HepG2 (cell line): ENCODE measurements around the gene FXYD1. TPM values are rescaled to one million over a fixed set of nuclear protein-coding genes. Genes with fewer than 3 reads are reported as not detected.

Experiments
- EP300 ChIP-seq, 3 experiments: sonication (generic) in 1 of 3; formaldehyde crosslinking in 1 of 3; IDR thresholded peaks; 2 replicates each; pipeline versions ENCODE4 v1.5.1 to v1.6.1; 2011 to 2020; ENCODE audit warnings: low read depth in 2 of 3, low read length in 2 of 3, borderline replicate concordance in 1 of 3, improper control_type of control experiment in 1 of 3, mild to moderate bottlenecking in 1 of 3, missing genetic modification reagents in 1 of 3, moderate library complexity in 1 of 3
- FOXA3 ChIP-seq: IDR thresholded peaks from 2 replicates; pipeline ENCODE4 v1.6.1; 2016; ENCODE audit warnings: missing genetic modification reagents, missing compliant biosample characterization
- GMEB1 ChIP-seq: sonication (generic); formaldehyde crosslinking; IDR thresholded peaks from 2 replicates; pipeline ENCODE4 v1.5.1; 2020; ENCODE audit warnings: missing genetic modification reagents, mild to moderate bottlenecking, borderline replicate concordance
- GZF1 ChIP-seq: sonication (generic); formaldehyde crosslinking; IDR thresholded peaks from 2 replicates; pipeline ENCODE4 v1.5.1; 2020; ENCODE audit warnings: mild to moderate bottlenecking, missing genetic modification reagents
- KLF12 ChIP-seq: sonication (generic); formaldehyde crosslinking; IDR thresholded peaks from 2 replicates; pipeline ENCODE4 v1.4.0; 2020; ENCODE audit warnings: missing genetic modification reagents, borderline replicate concordance
- NR2C2 ChIP-seq: sonication (generic); formaldehyde crosslinking; IDR thresholded peaks from 2 replicates; pipeline ENCODE4 v1.4.0; 2020; ENCODE audit warnings: missing genetic modification reagents, mild to moderate bottlenecking, moderate library complexity, borderline replicate concordance
- SIX1 ChIP-seq: sonication (generic); formaldehyde crosslinking; IDR thresholded peaks from 2 replicates; pipeline ENCODE4 v1.4.0; 2020; ENCODE audit warnings: missing genetic modification reagents, borderline replicate concordance
- TFE3 ChIP-seq: IDR thresholded peaks from 2 replicates; pipeline ENCODE4 v1.6.1; 2016
- ZBTB20 ChIP-seq: sonication (generic); formaldehyde crosslinking; IDR thresholded peaks from 2 replicates; pipeline ENCODE4 v1.8.1; 2023; ENCODE audit warnings: missing genetic modification reagents, low read depth, mild to moderate bottlenecking, borderline replicate concordance
- ZBTB34 ChIP-seq: sonication (generic); formaldehyde crosslinking; IDR thresholded peaks from 2 replicates; pipeline ENCODE4 v1.8.0; 2022; ENCODE audit warnings: mild to moderate bottlenecking, missing genetic modification reagents
- ZBTB38 ChIP-seq: sonication (generic); formaldehyde crosslinking; IDR thresholded peaks from 2 replicates; pipeline ENCODE4 v1.5.1; 2020; ENCODE audit warnings: mild to moderate bottlenecking, missing genetic modification reagents
- ZNF121 ChIP-seq: sonication (generic); formaldehyde crosslinking; IDR thresholded peaks from 2 replicates; pipeline ENCODE4 v1.5.0; 2020; ENCODE audit warnings: mild to moderate bottlenecking, missing genetic modification reagents
- ZNF232 ChIP-seq: sonication (generic); formaldehyde crosslinking; IDR thresholded peaks from 2 replicates; pipeline ENCODE4 v1.4.0; 2020; ENCODE audit warnings: missing genetic modification reagents, borderline replicate concordance
- ZNF430 ChIP-seq: sonication (generic); formaldehyde crosslinking; IDR thresholded peaks from 2 replicates; pipeline ENCODE4 v1.9.0; 2021; ENCODE audit warnings: mild to moderate bottlenecking, missing genetic modification reagents
- ZNF496 ChIP-seq: sonication (generic); formaldehyde crosslinking; IDR thresholded peaks from 2 replicates; pipeline ENCODE4 v1.8.1; 2023; ENCODE audit warnings: mild to moderate bottlenecking, moderate library complexity, missing genetic modification reagents; ENCODE audit not compliant: insufficient replicate concordance
- ZNF777 ChIP-seq: sonication (generic); formaldehyde crosslinking; IDR thresholded peaks from 2 replicates; pipeline ENCODE4 v1.4.0; 2020; ENCODE audit warnings: missing genetic modification reagents
- polyA plus RNA-seq, 8 experiments: library from polyadenylated mRNA; depleted of rRNA in 3 of 8; stranded (reverse) in 7 of 8; unstranded in 1 of 8; fragments of >200 nt; fragmentation: Illumina TruSeq in 4 of 8; extraction: Trizol in 4 of 8; gene quantifications; 2 replicates each; pipeline versions ENCODE4 v1.2.1 to v1.2.3, GENCODE V29; 2011 to 2016; ENCODE audit warnings: low read depth in 4 of 8, missing spikeins in 1 of 8, mixed read lengths in 1 of 8; ENCODE audit not compliant: insufficient read depth in 1 of 8
- total RNA-seq, 5 experiments: library from RNA; depleted of rRNA; stranded (reverse); fragments of >200 nt; fragmentation: Illumina TruSeq; extraction: Trizol; gene quantifications; 2 replicates each; pipeline ENCODE4 v1.2.3, GENCODE V29; 2016; ENCODE audit warnings: low read depth in 1 of 5
- TF ChIP-seq, protein P1 (sequence below): sonication (generic); formaldehyde crosslinking; IDR thresholded peaks from 2 replicates; pipeline ENCODE4 v1.4.0; 2020; ENCODE audit warnings: missing genetic modification reagents, borderline replicate concordance
- TF ChIP-seq, protein P2 (sequence below): sonication (generic); formaldehyde crosslinking; IDR thresholded peaks from 2 replicates; pipeline ENCODE4 v1.5.1; 2020; ENCODE audit warnings: missing genetic modification reagents, mild to moderate bottlenecking, borderline replicate concordance

The FXYD1 gene
- total and polyA plus RNA-seq, 2 of the 13 experiments (the other 11 are each of a cell fraction or from before 2014, with no cell fraction given), result 31.2 TPM; not detected in 1

DNA sequence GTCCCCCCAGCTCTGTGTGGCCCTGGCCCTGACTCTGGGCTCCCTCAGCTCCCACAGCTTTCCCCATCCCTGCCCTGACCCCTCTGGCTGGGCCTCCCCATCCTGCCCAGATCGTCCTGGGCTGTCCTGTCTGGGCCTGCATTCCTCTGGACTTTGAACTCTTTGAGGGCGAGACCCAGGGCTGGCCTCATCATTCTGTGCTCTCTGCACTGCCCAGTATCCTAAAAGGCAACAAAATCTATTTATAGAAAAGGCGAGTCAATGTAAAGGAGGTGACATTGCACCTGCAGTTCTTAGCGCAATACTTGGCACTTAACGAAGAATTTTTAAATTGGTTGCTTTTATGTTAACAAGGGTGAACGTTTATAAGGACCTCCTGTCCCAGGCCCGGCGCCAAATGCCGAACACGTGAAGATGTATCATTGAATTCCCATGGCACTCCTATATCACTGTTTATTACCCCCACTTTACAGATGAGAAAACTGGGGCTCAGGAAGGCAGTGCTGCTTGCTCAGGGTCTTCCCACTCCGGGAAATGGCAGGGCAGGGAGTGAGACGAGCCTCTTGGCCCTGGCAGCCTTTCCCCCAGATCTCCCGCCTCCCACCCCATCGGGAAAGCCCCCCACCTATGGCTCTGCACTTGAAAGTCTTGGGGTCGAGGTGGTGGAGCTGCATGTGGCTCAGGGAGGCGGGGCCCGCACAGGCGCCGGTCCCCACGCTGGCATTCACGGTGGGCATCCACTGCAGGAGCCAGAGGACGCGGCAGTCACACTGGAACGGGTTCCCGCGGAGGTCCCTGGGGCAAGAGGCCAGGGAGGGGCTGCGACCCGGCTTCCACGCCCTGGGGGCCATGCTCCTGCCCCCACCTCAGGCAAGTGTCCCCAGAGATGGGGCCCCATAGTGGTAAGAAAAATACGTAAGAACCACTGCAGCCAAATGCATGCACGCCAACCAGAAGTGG lies 7.6 kb upstream of the FXYD1 start (continued):
- TF ChIP-seq KLF12, result 0 out of 2 replicates have a peak, but pooled peaks have one; percentile 11
- TF ChIP-seq ZNF121 (CRISPR knock-in tag), result peak; percentile 96
- TF ChIP-seq NR2C2 (CRISPR knock-in tag), result no peak
- 0 out of 2 replicates have a peak, but pooled peaks have one; percentile 34 for TF ChIP-seq SIX1 (CRISPR knock-in tag)
- TF ChIP-seq ZNF777 (CRISPR knock-in tag), result no peak
- no peak for TF ChIP-seq ZNF496 (CRISPR knock-in tag)
- TF ChIP-seq ZNF232 (CRISPR knock-in tag), result 0 out of 2 replicates have a peak, but pooled peaks have one; percentile 25
- no peak for TF ChIP-seq GZF1
- TF ChIP-seq, protein P1, sequence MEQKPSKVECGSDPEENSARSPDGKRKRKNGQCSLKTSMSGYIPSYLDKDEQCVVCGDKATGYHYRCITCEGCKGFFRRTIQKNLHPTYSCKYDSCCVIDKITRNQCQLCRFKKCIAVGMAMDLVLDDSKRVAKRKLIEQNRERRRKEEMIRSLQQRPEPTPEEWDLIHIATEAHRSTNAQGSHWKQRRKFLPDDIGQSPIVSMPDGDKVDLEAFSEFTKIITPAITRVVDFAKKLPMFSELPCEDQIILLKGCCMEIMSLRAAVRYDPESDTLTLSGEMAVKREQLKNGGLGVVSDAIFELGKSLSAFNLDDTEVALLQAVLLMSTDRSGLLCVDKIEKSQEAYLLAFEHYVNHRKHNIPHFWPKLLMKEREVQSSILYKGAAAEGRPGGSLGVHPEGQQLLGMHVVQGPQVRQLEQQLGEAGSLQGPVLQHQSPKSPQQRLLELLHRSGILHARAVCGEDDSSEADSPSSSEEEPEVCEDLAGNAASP, result peak; percentile 35; the same call in 1 of the 2 replicates
- no peak for TF ChIP-seq ZNF430 (CRISPR knock-in tag)
- TF ChIP-seq ZBTB20 (CRISPR knock-in tag), result peak; percentile 89; the same call in 1 of the 2 replicates
- TF ChIP-seq ZBTB38 (CRISPR knock-in tag), result peak; percentile 46; the same call in 1 of the 2 replicates
- peak; percentile 55; the same call in 1 of the 2 replicates for TF ChIP-seq FOXA3 (CRISPR knock-in tag)
- TF ChIP-seq ZBTB34, result peak; percentile 54; the same call in 1 of the 2 replicates
- TF ChIP-seq EP300 (IDR thresholded peaks at IDR 0.05; ENCODE audit: low read depth in 2 of 2, low read length in 2 of 2), result peak in 1 of 2 experiments; percentile 46; a peak in 2 of 4 replicates
- 0 out of 2 replicates have a peak, but pooled peaks have one; percentile 19 for TF ChIP-seq EP300 (CRISPR knock-in tag; IDR thresholded peaks at IDR 0.05; ENCODE audit: borderline replicate concordance)
- no peak for TF ChIP-seq GMEB1
- TF ChIP-seq TFE3, result peak; percentile 16; the same call in 1 of the 2 replicates
- TF ChIP-seq, protein P2, sequence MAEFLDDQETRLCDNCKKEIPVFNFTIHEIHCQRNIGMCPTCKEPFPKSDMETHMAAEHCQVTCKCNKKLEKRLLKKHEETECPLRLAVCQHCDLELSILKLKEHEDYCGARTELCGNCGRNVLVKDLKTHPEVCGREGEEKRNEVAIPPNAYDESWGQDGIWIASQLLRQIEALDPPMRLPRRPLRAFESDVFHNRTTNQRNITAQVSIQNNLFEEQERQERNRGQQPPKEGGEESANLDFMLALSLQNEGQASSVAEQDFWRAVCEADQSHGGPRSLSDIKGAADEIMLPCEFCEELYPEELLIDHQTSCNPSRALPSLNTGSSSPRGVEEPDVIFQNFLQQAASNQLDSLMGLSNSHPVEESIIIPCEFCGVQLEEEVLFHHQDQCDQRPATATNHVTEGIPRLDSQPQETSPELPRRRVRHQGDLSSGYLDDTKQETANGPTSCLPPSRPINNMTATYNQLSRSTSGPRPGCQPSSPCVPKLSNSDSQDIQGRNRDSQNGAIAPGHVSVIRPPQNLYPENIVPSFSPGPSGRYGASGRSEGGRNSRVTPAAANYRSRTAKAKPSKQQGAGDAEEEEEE, result no peak
